Frontal cortex (tissue), 4 donors: ENCODE data around the gene ANKLE2. TPM values are rescaled to one million over a fixed set of nuclear protein-coding genes. Genes with fewer than 3 reads are reported as not detected.
"Not testable (repeated sequence)": the region's sequence is repeated elsewhere in the genome, so short reads cannot be mapped to it uniquely, and the experiment has no call there.

Experiments used
- DNase-seq, 2 donors: peaks; one replicate each; pipeline ENCODE4 v3.0.0; 2012; ENCODE audit warnings: low spot score in 2 of 2
- FAIRE-seq: peaks from 2 replicates; lab custom pipeline; 2012; peaks lifted over from hg19 to GRCh38; lab: Jason Lieb, UNC
- total RNA-seq: library from RNA; depleted of rRNA; stranded (reverse); fragments of >200 nt; gene quantifications from one replicate; pipeline ENCODE4 v1.2.3, GENCODE V29; 2014
- donor health status: control.
- donor health status: control.
- donor health status: control.

The ANKLE2 gene
- 44.8 TPM for total RNA-seq

DNA sequence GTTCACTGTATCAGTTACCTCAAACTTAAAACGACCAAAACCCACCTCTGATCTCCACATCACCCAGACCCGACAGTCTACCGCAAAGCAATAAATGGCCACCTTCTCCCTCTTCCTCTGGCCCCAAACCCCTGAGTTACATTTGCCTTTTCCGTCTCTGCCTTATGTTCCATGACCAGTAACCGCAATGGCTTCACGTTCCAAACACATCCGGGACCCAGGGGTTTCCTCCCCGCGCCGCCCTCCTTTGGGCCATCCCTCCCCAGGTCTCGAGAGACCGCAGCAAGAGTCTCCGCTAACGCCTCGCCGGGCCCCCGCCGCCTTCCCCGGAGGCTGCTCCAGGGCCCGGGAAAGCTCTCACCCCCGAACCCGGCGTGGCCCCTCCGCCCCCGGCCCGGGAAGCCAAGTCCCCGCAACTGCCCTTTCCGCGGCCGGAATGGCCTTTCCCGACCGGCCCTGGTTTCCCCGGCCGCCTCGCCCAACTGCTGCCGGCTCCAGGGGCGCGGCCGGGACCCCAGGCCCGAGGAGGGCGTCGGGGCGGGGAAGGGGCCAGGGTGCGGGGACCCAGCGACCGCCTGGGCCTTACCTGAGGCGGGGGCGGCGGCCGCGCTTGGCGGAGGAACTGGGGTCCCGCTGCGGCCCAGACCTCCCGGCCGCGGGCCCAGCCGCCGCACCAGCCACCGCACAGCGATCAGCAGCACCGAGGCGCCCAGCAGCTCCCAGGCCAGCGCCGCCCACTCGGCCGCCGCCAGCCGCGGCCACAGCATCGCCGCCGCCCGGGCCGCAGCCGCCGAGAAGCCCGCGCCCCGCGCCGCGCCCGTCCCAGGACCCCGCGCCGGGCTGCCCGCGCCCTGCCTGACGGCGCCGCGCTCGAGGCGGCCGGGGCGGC lies at the start of gene ANKLE2:
Gene ANKLE2, minus strand, starts transcription at position 801 of the 889 bp plus-strand sequence. Its CDS starts 34 bp downstream, at position 767.
- no peak for FAIRE-seq
- DNase-seq = peak; percentile 52 to 77

DNA sequence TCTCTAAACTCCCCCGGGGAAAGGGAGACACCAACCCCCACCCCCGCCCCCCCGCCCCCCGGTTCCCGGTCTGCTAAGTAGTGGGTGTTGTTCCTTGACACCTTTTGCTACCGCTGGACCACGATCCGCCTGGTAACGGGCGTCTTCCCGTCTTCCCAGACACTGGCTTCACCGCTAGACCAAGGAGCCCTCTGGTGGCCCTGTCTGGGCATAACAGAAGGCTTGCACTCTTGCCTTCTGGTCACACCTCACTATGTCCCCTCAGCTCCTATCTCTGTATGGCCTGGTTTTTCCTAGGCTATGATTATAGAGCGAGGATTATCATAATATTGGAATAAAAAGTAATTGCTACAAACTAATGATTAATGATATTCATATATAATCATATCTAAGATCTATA lies 47.8 kb upstream of the ANKLE2 start:
- DNase-seq, FAIRE-seq: not testable (repeated sequence)

DNA sequence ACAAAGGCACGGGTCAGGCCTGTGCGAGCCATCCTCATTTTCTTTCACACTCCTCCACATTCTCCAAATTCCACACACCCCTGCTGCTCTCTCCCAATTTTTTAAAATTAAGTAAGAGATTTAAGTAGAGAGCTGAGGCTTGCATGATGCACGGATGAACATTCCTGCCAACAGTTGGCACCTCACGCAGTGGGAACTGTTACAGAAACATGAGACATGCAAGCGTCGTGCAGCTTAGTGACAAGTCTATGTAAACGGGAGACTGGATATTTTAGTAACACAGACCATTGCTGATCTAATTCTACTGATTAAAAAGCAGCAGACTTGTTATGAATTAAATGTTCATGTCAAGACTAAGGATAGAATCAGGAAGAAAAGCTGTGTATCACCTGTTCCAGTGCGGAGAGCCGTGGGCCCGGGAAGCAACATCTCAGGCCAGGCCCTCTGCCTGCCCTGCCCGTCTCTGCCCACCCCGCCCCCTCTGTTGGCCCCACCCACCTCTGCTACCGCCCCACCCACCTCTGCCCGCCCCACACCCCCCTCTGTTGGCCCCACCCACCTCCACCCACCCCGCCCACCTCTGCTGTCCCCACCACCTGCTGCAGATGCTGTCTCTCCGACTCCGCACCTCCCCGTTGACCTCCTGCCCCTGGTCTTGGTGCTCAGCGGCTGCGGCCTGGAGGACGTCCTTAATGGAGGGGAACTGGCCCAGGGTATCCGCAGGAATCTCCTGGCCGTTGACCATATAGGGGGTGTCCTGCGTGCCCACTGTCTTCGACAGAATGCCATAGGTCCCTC lies 45.9 kb upstream of the ANKLE2 start:
- FAIRE-seq (no peak), DNase-seq (no peak)

DNA sequence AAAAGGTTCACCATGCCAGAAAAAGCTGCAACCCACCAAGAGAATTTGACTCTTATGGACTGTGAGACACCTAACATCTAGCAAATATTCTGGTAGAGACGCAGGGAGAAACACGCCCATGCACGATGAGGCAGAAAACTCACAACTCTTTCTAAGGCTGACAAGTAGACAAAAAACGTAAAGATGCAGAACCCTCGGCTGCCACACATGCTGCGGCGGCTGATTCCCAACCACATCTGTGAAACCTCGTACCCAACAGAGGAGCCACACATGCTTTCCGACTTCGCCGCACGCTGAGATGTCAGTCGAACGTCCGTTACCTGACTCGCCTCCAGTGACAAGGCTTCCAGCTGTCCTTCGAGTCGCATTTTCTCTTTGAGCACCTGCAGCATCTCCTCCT lies 45.2 kb upstream of the ANKLE2 start:
- no peak for DNase-seq
- no peak for FAIRE-seq

DNA sequence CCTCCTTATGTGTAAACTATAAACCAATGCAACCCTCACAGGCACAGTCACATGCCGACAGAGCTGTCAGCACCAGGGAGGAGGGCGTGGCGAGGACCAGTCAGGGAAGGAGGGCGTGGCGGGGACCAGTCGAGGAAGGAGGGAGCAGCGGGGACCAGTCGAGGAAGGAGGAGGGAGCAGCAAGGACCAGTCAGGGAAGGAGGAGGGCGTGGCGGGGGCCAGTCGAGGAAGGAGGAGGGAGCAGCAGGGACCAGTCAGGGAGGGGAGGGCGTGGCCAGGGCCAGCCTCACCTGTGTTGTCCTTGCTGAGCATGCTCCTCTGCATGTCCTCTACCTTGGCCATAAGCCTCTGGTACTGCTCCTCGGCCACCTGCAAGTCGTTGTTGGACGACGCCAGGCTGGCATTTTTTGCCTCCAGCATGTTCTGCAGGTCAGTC lies 42.8 kb upstream of the ANKLE2 start:
- FAIRE-seq (no peak), DNase-seq (no peak)

DNA sequence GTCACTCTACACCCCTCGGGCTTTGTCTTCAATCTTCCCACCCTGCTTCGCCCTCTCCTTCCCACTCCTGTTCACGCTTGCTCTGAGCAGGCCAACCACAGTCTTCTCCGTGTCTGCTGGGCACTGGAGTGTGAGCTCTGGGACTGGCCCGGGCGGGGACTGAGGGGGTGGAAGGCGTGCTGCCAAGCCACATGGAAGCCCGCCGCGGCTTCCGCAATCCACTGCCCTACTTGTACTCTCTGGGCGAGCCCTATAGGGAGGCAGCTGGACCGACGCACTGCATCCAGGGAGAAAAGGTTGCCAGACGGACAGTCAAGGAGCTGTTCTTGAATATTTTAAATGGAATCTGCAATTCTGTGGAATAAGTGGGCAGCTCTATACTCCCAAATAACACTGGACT lies 42.3 kb upstream of the ANKLE2 start:
- DNase-seq (no peak), FAIRE-seq (no peak)

DNA sequence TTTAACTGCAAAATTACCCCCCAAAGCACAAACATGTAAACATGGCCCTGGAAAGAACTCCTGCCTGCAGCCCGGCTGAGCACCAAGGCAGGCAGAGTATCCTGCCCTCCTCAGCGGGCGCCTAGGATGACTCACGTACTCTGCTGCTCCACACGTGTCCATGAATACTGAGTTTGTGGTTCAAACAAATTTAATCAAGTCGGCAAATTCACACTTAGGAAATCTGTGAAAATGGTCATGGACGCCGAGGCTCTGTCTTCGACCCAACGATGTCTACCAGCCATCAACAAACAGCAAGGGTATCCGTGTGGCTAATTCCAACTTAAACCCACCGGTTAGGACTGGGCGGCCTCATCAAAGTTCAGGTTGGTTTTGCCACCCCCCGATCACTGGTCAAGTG lies 41.5 kb upstream of the ANKLE2 start:
- DNase-seq (no peak), FAIRE-seq (no peak)

DNA sequence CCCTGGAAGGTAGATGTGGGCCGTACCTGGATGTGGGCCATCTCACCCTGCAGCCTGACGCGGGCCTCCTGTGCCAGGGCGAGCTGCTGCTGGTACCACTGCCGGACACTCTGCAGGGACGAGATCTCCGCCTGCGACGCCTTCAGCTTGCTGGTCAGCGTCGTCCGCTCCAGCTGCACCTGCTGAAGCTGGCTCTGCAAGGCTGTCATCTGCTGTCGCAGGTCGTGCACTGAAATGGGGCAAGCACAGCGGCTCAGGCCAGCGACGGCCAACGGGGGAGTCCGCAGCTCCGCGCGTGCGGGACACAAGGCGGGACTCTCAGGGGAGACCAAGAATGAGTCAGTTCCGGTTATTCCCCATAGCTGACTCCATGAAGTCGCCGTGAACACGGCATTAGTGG lies 40.1 kb upstream of the ANKLE2 start:
- DNase-seq = no peak
- FAIRE-seq = no peak

DNA sequence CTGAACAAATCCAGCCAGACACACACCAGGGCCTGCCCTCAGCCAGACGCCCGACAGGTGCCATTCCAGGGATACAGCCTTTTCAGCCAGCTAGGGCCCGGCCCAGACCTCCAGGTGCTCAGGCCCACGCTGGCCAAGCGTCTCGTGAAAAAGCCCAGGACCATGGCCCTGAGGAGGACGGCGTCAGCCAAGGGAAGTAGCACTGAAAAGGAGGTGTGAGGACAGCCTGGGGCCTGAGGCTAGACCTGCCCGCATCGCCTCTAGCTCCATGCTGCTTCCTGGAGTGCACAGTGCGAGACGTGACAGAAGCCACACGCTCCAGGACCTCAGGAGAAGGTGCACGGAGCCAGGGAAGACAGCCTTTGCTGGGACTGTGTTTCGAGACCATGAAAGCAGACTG lies 37.2 kb upstream of the ANKLE2 start:
- no peak for FAIRE-seq
- DNase-seq = no peak

DNA sequence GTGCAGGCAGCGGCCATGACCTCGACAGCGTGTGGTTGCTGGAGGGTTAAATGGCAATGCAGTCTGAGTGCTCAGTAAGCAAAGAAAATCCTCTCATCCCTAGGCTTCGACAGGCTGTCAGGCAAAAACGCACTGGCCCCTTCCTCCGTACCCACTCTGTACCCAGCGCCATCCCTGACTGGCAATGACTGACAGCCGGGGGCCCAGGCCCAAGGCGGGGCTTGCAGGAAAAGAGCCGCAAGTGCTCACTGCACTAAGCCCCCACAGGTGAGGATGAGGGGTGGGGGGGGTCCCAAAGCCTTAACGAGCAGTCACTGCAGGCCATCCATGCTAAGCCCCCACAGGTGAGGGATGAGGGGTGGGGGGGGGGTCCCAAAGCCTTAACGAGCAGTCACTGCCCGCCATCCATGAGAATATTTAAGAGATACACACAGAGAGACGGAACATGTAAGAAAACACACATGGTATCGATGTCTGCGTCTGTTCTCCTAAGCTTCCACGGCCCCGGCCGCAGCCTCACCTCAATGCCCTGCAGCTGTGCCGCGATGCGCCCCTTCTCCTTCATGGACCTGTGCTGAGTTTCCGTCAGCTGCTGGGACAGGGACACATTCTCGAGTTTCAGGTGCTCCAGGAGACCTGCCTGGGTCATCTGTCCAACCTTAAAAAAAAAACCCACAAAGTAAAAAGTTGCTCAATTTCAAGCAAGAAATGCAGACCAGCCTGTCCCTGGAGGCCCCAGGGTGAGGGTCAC lies 36.4 kb upstream of the ANKLE2 start:
- FAIRE-seq (no peak), DNase-seq (no peak)

DNA sequence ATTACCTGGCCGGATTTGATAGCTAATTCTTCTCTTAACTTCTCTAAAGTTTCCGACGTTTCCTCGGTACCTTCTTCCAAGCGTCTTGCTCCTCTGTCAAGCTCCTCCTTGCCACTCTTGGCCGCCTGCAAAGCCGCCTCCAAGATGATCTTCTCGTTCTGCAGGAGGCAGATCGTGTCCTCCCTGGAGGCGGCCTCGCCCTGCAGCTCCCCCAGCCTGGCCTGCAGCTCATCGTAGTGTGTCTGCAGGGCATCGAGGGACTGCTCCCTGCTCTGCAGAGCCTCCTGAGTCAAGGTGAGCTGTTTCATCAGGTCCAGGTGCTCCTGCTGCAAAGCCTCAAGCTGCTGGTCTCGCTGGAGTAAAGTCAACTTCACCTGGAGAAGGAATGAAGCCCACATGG lies 34.2 kb upstream of the ANKLE2 start:
- FAIRE-seq = no peak
- no peak for DNase-seq

DNA sequence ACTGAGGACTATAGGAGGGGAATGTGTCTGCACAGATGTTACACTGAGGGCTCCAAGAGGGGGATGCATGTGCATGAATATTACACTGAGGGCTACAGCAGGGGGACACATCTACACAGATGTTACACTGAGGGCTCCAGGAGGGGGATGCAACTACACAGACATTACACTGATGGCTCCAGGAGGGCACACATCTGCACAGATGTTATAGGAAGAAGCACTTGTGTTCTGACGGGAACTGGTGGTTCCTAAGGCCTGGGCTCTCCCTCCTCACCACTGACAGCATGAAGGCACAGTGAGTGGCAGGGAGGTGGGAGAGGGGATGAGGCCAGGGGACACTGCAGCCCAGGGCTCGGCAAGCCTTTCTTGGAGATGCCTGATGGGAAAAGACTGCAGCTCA lies 30.3 kb upstream of the ANKLE2 start:
- not testable (repeated sequence) for DNase-seq, FAIRE-seq

DNA sequence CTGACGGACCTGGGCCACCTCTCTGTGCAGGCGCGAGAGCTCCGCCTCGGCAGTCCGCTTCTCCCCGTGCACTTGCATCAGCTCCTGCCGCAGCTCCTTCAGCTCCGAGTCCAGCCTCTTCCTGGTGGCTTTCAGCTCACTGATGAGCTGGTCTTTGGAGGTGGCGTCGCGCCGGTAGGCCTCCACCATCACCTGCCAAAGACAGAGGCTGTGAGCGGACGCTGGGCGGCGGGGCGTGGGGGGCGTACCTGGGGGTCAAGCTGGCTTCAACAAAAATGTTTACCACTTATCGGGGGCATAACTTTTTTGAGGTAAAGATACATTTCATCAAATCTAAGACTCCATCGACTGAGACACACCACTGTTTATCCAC lies 27.5 kb upstream of the ANKLE2 start:
- no peak for FAIRE-seq
- DNase-seq = no peak

DNA sequence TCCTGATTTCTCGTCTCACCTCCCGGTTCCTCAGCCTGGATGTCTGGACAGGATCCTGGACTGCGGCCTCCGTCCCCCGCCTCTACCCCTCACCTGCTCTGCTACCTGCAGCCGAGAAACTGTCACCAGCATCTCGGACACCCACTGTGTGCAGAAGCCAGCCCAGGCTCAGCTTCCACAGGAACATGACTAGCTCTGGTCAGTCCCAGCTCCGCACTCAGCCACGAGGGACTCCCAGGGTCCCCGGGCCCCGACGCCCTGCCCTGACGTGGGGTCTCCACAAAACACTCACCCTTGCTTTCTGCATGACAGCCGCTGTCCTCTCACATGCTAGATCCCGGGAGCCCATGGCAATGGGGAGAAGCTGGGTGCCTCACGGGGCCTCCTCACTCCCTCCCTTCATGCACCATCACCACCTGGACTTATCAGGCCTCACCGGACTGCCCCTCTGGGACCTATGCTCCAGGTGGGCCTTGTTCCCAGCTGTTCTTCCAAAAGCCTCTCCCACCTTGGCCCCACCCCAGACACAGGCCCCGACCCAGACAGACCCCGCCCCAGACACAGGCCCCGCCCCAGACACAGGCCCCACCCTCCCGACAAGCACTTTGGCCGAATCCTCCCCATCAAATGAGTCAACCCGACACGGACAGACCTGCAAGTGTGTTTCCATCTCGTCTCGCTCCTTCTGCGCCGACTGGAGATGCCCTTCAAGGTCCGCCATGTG lies 26.9 kb upstream of the ANKLE2 start:
- no peak for FAIRE-seq
- DNase-seq = no peak

DNA sequence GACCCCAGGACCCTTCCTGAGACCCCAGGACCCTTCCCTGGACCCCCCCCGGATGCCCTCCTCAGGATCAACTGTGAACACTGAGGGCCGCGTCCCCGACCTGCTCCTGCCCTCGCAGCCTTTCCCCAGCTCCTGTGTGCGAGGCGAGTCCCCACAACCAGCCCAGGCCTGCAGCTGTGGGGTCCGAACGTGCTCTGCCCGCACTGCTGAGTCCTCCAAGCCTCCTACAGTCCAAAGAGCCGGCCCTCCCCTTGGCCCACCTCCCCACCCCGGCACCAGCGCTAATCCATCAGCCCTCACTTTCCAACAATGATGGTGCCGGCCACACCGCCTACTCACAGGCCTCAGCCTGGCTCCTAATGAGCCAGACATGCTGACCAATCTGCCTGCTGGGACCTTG lies 26.2 kb upstream of the ANKLE2 start:
- FAIRE-seq = no peak
- DNase-seq = no peak

DNA sequence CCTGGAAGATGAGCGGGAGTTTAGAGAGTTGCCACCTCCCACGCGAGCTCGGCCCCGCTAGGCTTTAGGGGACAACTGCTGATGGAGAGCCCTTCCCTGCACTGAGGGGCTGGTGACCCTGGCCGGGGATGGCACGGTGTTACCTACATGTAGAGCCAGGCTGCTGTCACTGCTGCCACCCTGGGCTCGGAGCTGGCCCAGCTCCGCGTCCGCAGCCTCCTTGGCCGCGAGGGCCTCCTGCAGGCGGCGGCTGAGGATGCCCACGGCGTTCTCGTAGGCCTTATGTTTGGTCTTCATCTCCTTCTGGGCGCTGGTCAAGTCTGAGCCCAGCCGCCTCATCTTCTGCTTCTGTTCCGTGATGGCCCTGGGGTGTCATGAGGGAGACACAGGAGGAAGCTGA lies 24.6 kb upstream of the ANKLE2 start:
- no peak for FAIRE-seq
- DNase-seq = no peak

DNA sequence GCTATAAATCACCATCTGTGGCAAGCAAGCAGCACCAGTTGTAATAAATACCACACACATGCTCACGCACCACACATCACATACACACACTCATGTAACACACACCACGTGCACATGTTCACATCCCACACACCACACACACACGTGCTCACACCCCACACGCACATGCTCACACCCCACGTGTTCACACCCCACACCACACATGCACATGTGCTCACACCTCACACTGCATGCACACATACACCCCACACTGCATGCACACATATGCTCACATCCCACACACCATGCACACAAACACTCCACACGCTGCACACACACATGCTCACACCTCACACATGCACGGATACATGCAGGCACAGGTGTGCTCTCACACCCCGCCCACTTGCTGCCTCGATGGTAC lies 22.9 kb upstream of the ANKLE2 start:
- DNase-seq (no peak), FAIRE-seq (no peak)

DNA sequence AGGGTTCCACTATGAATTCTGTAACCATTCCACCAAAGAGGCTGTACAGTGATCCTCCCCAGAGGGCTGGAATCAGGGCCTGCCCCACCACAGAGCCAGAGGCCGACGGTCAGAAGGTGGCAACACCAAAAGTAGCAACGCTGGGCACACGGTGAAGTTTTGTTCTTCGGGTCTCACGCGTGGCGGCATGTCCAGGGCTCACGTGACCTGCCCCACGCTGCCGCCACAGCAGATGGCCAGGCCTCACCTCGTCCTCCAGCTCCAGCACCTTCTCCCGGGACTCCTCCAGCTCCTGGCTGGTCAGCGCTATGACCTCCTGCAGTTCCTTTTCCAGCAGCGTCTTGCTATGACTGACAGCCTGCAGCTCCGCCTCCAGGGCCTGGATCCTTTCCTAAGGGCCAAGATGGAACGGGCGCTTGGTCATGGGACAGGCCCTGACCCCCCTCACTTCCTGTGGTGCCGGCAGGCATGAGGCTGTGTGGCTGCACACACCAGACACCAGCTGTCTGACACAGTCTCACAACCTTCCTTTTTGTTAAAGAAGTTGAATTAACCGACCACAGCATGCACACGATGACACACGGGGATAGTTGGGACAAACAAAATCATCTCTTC lies 22.4 kb upstream of the ANKLE2 start:
- FAIRE-seq (no peak), DNase-seq (no peak)

DNA sequence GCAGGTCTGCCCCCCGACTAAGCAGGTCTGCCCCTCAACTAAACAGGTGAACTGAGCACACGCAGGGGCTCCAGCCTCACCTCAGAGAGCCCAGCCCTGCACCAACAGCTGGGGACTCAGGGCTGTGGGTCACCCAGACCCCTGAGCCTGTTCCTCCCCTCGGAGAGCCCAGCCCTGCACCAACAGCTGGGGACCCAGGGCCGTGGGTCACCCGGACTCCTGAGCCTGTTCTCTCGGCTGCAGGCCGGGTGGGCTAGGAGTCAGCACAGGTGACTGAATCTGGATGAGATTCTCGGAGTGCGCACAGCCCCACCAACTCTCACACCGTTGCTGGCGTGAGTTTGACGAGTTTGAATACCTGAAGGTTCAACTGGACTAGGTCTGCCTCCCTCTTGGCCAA lies 20.3 kb upstream of the ANKLE2 start:
- no peak for FAIRE-seq
- DNase-seq = no peak
